ENCODE data around the gene SLC13A4.
A peak's percentile ranks its signal among the peaks of the same experiment; 100 is the strongest.
"Not testable (repeated sequence)": the region's sequence is repeated elsewhere in the genome, so short reads cannot be mapped to it uniquely, and the experiment has no call there.

Gene SLC13A4

DNA sequence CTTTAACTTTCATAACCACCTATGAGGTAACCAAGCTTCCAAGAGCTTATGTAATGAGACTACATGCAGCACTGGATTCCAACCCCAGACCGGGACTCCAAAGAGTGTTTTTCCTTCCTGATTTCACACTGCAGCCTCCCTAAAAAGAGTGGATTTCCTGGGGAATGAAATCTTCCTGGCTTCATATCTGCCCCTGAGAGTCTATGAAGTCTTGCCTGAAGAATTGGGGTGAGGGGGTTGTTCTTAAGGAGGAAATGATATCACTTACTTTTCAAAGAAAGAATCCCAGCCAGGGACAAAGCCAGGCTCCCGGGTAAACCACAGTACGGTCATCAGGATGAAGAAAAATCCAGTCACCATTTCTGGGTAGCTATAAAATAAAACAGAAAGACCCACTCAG lies 35.9 kb downstream of the SLC13A4 start:
- DNase-seq (ENCODE audit: low spot score) = no peak

DNA sequence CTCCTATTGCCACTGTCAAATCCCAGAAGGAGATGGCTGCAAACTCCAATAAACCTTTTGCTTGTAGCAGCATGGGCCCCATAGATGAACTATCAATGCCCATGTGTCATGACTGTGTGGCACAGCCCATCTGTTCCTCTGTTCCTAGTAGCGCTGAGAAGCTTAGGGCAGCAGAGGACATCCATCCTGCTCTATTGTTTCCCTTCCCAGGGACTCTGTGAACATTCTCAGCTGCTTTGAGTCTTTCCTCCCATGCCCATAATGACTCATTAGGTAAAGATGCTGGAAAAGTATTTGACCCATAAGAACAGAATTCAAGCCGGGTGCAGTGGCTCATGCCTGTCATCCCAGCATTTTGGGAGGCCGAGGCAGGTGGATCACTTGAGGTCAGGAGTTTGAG lies 37.4 kb downstream of the SLC13A4 start:
- no peak for DNase-seq (ENCODE audit: low spot score)

DNA sequence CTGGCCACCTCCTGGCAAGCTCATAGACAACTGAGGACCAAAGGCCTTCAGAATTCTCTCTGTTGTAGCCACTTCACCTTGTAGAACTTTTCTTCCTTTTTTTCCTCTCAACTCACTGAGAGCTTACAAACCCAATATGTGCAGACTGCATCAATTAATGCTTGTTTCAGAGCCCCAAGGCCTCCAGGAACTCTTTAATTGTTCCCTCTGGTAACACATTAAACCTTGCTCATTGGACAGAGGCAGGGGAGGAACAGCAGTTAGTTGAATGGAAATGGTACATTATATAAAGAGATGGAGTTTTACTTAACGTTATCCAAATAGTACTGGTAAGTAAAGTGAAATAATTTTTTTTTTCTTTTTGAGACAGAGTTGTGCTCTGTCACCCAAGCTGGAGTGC lies 40.5 kb downstream of the SLC13A4 start:
- DNase-seq (ENCODE audit: low spot score) = no peak

- no peak for DNase-seq (ENCODE audit: low spot score)
Measured at GRCh38 chr7:135685306-135686084, 42.5 kb downstream of the SLC13A4 start.

DNA sequence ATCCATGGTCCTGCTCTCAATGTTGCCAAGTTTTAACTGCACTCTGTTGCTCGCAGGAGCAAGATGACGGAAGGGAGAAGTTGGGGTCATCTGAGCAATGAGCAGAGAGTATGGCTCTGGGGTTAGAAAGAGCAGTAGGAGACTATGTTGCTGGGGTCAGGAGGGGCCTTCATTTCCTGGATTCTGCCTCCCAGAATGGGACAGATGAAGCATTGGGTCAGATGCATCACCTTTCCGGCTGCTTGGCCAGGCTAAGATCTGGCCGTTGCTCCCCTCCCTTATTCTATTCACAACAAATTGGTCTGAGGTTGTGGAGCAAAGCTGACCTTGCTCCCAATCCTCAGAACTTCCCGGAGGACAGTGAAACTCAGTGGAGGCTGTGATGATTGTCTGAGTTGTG lies 43.3 kb downstream of the SLC13A4 start:
- DNase-seq (ENCODE audit: low spot score) = no peak

GRCh38 chr7:135684136-135684535 lies 43.9 kb downstream of the SLC13A4 start:
- DNase-seq (ENCODE audit: low spot score) = no peak

GRCh38 chr7:135683609-135684008 lies 44.4 kb downstream of the SLC13A4 start:
- DNase-seq (ENCODE audit: low spot score) = no peak

GRCh38 chr7:135682191-135682590 lies 45.8 kb downstream of the SLC13A4 start:
- no peak for DNase-seq (ENCODE audit: low spot score)

GRCh38 chr7:135681762-135682161 lies 46.2 kb downstream of the SLC13A4 start:
- no peak for DNase-seq (ENCODE audit: low spot score)

- DNase-seq (ENCODE audit: low spot score) = peak; percentile 32
Measured at GRCh38 chr7:135678612-135679575, 49.1 kb downstream of the SLC13A4 start.

DNA sequence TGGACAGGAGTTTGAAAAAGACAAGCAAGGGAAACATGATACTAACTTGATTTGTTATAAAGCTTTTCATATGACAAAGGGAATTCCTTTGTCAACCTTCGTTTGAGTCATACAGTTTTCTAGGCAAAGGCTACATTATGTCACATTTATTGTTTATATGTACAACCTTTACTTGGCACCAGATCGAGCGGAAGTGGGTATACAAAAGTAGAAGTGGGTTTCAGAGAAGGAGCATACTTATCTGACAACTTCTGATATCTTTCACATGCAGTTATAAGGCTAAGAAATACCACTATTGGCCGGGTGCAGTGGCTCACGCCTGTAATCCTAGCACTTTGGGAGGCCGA lies 54.7 kb downstream of the SLC13A4 start:
- DNase-seq (ENCODE audit: low spot score) = no peak

DNA sequence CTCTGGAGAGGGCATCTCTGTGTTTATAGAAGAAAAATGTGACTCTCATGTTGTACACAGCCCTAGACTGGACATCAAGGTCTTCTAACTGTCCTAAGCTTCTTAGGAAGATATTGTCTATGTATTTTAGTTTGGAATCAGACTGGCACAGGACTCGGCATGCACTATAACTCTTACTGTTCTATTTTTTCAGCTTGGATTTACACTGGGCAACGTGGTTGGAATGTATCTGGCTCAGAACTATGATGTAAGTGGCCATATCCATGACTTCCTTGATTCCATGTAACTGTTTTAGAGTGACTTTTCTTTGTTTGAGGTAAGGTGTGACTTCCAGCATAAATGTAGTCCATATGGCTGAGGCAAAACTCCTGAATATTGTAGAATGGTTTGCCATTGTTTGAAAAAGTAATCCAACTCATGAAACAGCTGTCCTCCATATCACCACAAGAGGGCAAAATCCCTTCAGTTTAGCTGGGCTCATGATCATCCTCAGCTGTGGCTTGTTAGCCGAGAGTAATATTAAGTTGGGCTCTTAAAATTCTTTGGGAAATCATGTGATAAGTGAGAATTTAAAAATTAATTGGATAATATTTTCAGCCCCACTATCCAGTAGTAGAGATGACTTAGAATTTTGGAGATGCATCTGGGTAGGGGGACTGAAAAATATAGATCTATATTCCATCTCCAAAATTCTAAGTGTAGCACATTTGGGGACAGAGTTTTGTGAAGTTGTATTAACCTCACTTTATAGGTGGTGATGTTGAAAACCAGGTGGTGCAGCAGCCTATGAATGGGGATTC lies 55.2 kb downstream of the SLC13A4 start:
- peak; percentile 64 for DNase-seq (ENCODE audit: low spot score)

DNA sequence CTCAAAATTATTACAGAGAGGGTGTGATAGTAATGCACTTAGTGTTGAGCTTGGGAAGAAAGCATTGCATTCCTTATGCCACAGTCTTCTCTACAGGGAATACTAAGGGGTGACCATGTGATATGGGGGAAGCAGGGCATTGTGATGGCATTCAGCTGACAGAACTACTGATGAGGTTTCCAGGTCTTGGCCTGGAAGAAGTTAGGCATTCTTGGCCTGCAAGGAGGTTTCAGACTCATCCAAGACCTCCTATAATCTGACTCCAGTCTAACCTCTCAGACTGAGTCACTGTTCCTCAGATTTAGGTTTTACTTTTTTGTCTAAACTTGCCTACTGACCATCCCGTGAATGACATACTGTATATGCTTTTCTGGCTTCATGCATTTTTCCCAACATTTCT lies 57.8 kb downstream of the SLC13A4 start:
- DNase-seq (ENCODE audit: low spot score) = no peak

DNA sequence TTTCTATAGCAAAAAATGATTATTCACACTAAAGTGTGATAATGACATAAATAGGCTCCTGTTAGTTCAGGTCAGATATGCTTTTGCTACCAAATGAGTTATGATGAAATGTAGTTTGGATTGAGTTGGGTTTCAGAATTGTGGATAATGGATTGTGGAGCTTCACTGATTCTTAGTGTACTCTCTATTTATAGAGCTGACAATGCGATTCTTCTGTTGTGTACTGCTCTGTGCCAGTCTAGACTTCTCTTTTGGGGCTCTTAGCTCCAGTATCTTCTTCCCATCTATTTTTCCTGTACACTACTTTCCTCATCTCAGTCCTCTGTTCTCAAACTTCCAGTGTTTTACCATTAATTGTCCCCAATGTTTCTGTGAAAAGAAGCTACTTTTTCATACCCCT lies 58.2 kb downstream of the SLC13A4 start:
- no peak for DNase-seq (ENCODE audit: low spot score)

- not testable (repeated sequence) for DNase-seq (ENCODE audit: low spot score)
Measured at GRCh38 chr7:135668852-135669395, 59.1 kb downstream of the SLC13A4 start.

- not testable (repeated sequence) for DNase-seq (ENCODE audit: low spot score)
Measured at GRCh38 chr7:135667626-135668025, 60.4 kb downstream of the SLC13A4 start.

- DNase-seq (ENCODE audit: low spot score) = no peak
Measured at GRCh38 chr7:135666846-135667245, 61.1 kb downstream of the SLC13A4 start.

GRCh38 chr7:135666156-135666555 lies 61.8 kb downstream of the SLC13A4 start:
- DNase-seq (ENCODE audit: low spot score) = no peak

DNA sequence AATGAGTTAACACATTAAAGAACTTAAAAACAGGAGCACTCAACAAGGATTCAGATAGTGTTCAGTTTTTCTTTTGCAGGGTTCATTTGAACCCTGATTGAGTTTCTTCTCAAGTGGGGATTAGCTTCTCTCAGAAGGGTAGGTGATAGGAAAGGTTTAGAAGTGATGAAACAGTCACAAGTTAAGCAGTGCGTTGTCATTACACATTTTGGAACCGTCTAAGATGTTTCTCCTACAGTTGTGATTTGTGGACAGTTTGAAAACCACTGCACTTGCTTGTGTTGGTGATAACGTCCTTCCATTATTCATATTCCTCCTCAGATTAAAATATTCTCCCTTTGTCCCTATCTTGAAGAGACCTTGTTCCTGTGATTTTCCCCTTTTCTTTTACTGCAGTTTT lies 62.9 kb downstream of the SLC13A4 start:
- DNase-seq (ENCODE audit: low spot score) = no peak

- DNase-seq (ENCODE audit: low spot score) = no peak
Measured at GRCh38 chr7:135664046-135664589, 63.9 kb downstream of the SLC13A4 start.

GRCh38 chr7:135662373-135663114 lies 65.4 kb downstream of the SLC13A4 start, which contains the start of gene STMP1:
Gene STMP1 (plus strand): TSS chr7:135662514.
- peak; percentile 98 for DNase-seq (ENCODE audit: low spot score)
